Fibroblast of the aortic adventitia (primary cell): ENCODE data around the gene PSMD3. TPM values are rescaled to one million over a fixed set of nuclear protein-coding genes. Genes with fewer than 3 reads are reported as not detected.

Experiments
- DNase-seq: peaks from one replicate; pipeline ENCODE4 v3.0.0-alpha.2; 2010; ENCODE audit warnings: low read depth
- H3K4me3 ChIP-seq: 2 replicates; pipeline ENCODE4 v1.5.1; 2011; ENCODE audit warnings: low read depth, mild to moderate bottlenecking, control low read depth, low read length, moderate library complexity
- small RNA-seq: library from RNA; depleted of rRNA; stranded (forward); fragments of <200 nt; gene quantifications from one replicate; pipeline ENCODE3, GENCODE V24; 2012
- total RNA-seq: library from RNA; depleted of rRNA; stranded (reverse); fragments of >200 nt; gene quantifications from 2 replicates; pipeline ENCODE4 v1.2.3, GENCODE V29; 2012; ENCODE audit warnings: low replicate concordance
- TF ChIP-seq, protein P1 (sequence below): IDR thresholded peaks from 2 replicates; pipeline ENCODE4 v1.5.1; 2011; ENCODE audit warnings: mild to moderate bottlenecking, low read length, control low read depth, inconsistent platforms; ENCODE audit not compliant: insufficient read depth

The PSMD3 gene
- total RNA-seq, 1 donor: 73.5 TPM

DNA sequence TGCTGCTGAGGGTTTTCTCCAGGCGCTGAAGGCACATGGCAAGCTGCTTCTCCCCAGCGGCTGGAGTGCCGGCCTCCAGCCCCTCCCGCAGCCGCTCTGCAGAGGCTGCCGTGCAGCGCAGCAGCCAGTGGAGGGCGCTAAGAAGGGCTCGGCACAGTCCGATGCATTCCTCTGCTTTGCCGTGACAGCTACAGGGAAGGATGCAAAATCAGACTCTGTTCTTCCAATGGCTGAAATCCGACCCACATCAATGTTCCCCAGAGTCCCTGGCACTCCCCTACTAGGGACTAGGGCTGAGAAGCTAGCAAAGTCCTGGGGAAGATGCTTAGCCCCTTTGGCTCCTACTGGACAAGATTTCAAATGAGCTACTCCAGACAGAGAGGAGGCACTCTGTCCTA, 54.6 kb downstream of the PSMD3 start:
- peak; percentile 51 for DNase-seq
- TF ChIP-seq, protein P1, sequence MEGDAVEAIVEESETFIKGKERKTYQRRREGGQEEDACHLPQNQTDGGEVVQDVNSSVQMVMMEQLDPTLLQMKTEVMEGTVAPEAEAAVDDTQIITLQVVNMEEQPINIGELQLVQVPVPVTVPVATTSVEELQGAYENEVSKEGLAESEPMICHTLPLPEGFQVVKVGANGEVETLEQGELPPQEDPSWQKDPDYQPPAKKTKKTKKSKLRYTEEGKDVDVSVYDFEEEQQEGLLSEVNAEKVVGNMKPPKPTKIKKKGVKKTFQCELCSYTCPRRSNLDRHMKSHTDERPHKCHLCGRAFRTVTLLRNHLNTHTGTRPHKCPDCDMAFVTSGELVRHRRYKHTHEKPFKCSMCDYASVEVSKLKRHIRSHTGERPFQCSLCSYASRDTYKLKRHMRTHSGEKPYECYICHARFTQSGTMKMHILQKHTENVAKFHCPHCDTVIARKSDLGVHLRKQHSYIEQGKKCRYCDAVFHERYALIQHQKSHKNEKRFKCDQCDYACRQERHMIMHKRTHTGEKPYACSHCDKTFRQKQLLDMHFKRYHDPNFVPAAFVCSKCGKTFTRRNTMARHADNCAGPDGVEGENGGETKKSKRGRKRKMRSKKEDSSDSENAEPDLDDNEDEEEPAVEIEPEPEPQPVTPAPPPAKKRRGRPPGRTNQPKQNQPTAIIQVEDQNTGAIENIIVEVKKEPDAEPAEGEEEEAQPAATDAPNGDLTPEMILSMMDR: peak; percentile 84
- H3K4me3 ChIP-seq: no peak overlapping the region

DNA sequence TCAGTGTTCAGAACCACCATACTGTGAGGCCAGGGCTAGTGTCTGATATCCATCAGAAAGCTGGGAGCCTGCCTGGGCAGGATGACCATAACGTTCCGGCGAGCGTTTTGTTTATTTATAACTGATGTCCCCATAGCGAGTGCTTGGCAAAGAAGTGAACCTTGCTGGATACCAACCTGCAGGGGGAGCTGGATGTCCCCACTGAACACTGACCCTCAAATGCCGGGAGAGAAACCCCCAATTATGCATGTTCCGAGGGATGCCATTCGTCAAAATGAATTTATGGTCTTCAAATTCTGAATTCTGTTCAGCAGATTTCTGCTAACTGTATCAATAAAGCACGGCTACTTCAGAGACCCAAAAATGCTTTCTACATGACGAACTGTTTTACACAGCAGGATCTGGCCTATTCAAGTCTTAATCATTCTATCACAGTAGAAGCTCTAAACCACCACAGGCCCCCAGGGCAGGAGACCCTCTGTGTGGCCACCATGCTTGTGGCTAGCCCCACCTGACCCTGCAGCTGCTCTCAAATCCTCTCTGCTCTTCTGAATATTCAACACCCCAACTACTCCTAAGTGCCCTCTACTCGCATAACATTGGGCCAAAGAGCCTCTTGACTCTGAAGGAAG, 58.4 kb downstream of the PSMD3 start:
- TF ChIP-seq, protein P1: peak; percentile 81
- peak; percentile 85 for DNase-seq
- H3K4me3 ChIP-seq: no peak overlapping the region

DNA sequence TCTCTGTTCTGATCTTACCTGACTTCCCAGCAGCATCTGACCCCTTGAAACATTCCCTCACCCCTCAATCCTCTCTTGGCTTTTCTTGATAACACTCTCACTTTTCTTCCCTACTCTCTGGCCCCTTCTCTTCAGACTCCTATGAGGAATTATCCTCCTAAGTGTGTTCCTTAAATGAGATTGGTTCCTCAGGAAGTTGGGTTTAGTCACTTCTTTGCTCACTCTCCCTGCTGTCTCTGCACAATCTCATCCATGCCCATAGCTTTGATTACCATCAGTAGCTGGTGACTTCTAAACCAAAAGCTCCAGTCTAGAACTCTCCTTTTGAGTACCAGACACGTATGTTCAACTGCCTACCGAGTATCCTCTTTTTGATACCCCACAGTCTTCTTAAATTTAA, 60.6 kb downstream of the PSMD3 start:
- DNase-seq: no peak

More for the DNA sequence above, 60.6 kb downstream of the PSMD3 start:
- TF ChIP-seq, protein P1: no peak
- no peak overlapping the region for H3K4me3 ChIP-seq

Small RNAs within 50 kb of the gene (small RNA-seq; reads per million reads assigned to genes)
- gene SNORD124: 577 reads per million, percentile 99 among the genes with 10 or more reads in this experiment

Other genes with a start within 250 kb of the PSMD3 start
- 1.7 TPM in 1 of 2 replicates, not detected in the other for gene GRB7, start 242.9 kb upstream of the PSMD3 start, total RNA-seq
- gene IKZF3, start 116.5 kb upstream of the PSMD3 start, total RNA-seq: not detected in 2 replicates
- gene ZPBP2, start 112.6 kb upstream of the PSMD3 start, total RNA-seq: not detected in 2 replicates
- 3.5 and 39.4 TPM in 2 replicates for gene GSDMB, start 62.2 kb upstream of the PSMD3 start, total RNA-seq
- gene ORMDL3, start 53.2 kb upstream of the PSMD3 start, total RNA-seq: 46.9 and 71.7 TPM in 2 replicates
- gene LRRC3C, start 53.1 kb upstream of the PSMD3 start, total RNA-seq: not detected in 2 replicates
- gene GSDMA, start 17.8 kb upstream of the PSMD3 start, total RNA-seq: not detected in 2 replicates
- 0.25 TPM in 1 of 2 replicates, not detected in the other for gene CSF3, start 34.6 kb downstream of the PSMD3 start, total RNA-seq
- 42.8 and 68.1 TPM in 2 replicates for gene MED24, start 73.6 kb downstream of the PSMD3 start, total RNA-seq
- 23.0 and 26.0 TPM in 2 replicates for gene THRA, start 82.2 kb downstream of the PSMD3 start, total RNA-seq
- 2.8 and 6.5 TPM in 2 replicates for gene NR1D1, start 119.8 kb downstream of the PSMD3 start, total RNA-seq
- 64.1 and 162 TPM in 2 replicates for gene MSL1, start 141.2 kb downstream of the PSMD3 start, total RNA-seq
- gene CASC3, start 159.7 kb downstream of the PSMD3 start, total RNA-seq: 53.3 and 83.6 TPM in 2 replicates
- 2.1 and 3.8 TPM in 2 replicates for gene RAPGEFL1, start 196.7 kb downstream of the PSMD3 start, total RNA-seq
- gene WIPF2, start 238.5 kb downstream of the PSMD3 start, total RNA-seq: 4.1 and 9.6 TPM in 2 replicates